Transverse colon (tissue), 4 donors: ENCODE results near the gene GJA10.

ENCODE experiments used
- POLR2A ChIP-seq: fragments of 450-650 bp; IDR thresholded peaks from one replicate; pipeline ENCODE4 v1.6.1; 2016; ENCODE audit warnings: antibody characterized with exemption, mild to moderate bottlenecking, moderate library complexity
- POLR2AphosphoS5 ChIP-seq, 3 donors: sonication (generic); formaldehyde crosslinking; IDR thresholded peaks; one replicate each; pipeline ENCODE4 v1.6.1; 2016; ENCODE audit warnings: antibody characterized with exemption in 3 of 3
- TF ChIP-seq, protein P1 (sequence below), 5 experiments: fragments of 200-600 bp in 3 of 5; fragments of 450-650 bp in 2 of 5; sonication (generic) in 3 of 5; IDR thresholded peaks; 1 replicate in 2 of 5; 2 replicates in 3 of 5; pipeline ENCODE4 v1.5.1; 2016 to 2017; ENCODE audit warnings: antibody characterized with exemption in 5 of 5, inconsistent platforms in 3 of 5, mild to moderate bottlenecking in 2 of 5, moderate library complexity in 1 of 5

DNA sequence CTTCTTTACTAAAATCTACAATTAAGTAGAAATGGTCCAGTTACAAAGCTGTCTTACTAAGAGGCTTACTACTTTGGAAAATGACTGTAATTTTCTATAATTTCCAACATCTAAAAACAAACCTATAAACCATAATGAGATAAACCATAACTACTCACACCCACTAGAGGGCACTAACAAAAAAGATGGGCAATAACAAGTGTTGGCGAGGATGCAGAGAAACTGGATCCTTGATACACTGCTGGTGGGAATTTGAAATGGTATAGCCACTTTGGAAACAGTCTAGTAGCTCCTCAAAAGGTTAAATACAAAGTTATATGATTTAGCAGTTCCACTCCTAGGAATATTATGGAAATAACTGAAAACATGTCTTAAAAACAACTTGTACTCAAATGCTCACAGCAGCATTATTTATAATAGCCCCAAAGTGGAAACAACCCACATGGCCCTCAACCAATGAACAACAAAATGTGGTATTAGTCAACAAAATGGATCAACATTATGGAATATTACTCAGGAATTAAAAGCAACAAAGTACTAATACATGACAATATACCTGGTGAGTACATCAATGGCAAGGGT lies 50.6 kb downstream of the GJA10 start:
- TF ChIP-seq, protein P1, sequence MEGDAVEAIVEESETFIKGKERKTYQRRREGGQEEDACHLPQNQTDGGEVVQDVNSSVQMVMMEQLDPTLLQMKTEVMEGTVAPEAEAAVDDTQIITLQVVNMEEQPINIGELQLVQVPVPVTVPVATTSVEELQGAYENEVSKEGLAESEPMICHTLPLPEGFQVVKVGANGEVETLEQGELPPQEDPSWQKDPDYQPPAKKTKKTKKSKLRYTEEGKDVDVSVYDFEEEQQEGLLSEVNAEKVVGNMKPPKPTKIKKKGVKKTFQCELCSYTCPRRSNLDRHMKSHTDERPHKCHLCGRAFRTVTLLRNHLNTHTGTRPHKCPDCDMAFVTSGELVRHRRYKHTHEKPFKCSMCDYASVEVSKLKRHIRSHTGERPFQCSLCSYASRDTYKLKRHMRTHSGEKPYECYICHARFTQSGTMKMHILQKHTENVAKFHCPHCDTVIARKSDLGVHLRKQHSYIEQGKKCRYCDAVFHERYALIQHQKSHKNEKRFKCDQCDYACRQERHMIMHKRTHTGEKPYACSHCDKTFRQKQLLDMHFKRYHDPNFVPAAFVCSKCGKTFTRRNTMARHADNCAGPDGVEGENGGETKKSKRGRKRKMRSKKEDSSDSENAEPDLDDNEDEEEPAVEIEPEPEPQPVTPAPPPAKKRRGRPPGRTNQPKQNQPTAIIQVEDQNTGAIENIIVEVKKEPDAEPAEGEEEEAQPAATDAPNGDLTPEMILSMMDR (IDR thresholded peaks at IDR 0.05), result peak; percentile 24 to 36 (median 32)
- TF ChIP-seq POLR2AphosphoS5 (IDR thresholded peaks at IDR 0.05), result no peak
- TF ChIP-seq POLR2A, result no peak
